ENCODE measurements around the gene TRPC6.

GRCh38 chr11:101516546-101516945, 67.3 kb downstream of the TRPC6 start:
- TF ChIP-seq, protein P1, sequence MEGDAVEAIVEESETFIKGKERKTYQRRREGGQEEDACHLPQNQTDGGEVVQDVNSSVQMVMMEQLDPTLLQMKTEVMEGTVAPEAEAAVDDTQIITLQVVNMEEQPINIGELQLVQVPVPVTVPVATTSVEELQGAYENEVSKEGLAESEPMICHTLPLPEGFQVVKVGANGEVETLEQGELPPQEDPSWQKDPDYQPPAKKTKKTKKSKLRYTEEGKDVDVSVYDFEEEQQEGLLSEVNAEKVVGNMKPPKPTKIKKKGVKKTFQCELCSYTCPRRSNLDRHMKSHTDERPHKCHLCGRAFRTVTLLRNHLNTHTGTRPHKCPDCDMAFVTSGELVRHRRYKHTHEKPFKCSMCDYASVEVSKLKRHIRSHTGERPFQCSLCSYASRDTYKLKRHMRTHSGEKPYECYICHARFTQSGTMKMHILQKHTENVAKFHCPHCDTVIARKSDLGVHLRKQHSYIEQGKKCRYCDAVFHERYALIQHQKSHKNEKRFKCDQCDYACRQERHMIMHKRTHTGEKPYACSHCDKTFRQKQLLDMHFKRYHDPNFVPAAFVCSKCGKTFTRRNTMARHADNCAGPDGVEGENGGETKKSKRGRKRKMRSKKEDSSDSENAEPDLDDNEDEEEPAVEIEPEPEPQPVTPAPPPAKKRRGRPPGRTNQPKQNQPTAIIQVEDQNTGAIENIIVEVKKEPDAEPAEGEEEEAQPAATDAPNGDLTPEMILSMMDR (IDR thresholded peaks at IDR 0.05): no peak
- no peak for TF ChIP-seq POLR2A (IDR thresholded peaks at IDR 0.05)

Data from lower leg skin (tissue), 3 donors.